Measurements from ENCODE around the gene MR1.

- TF ChIP-seq RFX5 (IDR thresholded peaks at IDR 0.05; ENCODE audit: low read length): no peak
- no peak for TF ChIP-seq EP300 (IDR thresholded peaks at IDR 0.05; ENCODE audit: borderline replicate concordance in 1 of 2, low read depth in 1 of 2, low read length in 1 of 2)
- TF ChIP-seq CTCF (IDR thresholded peaks at IDR 0.05): no peak
- TF ChIP-seq GABPA (IDR thresholded peaks at IDR 0.05; ENCODE audit: low read depth): no peak
- TF ChIP-seq TAF1 (IDR thresholded peaks at IDR 0.05; ENCODE audit: borderline replicate concordance, low read depth, low read length): no peak
- TF ChIP-seq USF1 (IDR thresholded peaks at IDR 0.05; ENCODE audit: borderline replicate concordance, low read depth): no peak
- TF ChIP-seq MAX (IDR thresholded peaks at IDR 0.05; ENCODE audit: low read depth): no peak
- no peak for TF ChIP-seq FOXM1 (IDR thresholded peaks at IDR 0.05; ENCODE audit: low read depth)
- no peak for TF ChIP-seq POLR2AphosphoS5 (IDR thresholded peaks at IDR 0.05; ENCODE audit: low read depth, low read length)
- TF ChIP-seq USF2 (IDR thresholded peaks at IDR 0.05; ENCODE audit: borderline replicate concordance, low read depth, low read length): no peak
- TF ChIP-seq SMC3 (IDR thresholded peaks at IDR 0.05; ENCODE audit: low read depth, low read length): no peak
- TF ChIP-seq RCOR1 (IDR thresholded peaks at IDR 0.05; ENCODE audit: low read length): no peak
These were observed 70.4 kb downstream of the MR1 start for GRCh38 chr1:181104042-181104789.

Measured in SK-N-SH (cell line).